NOMO-1 treated with dmso at 0.1 percent for 144 hours (cell line): ENCODE measurements around the gene ANAPC5.

Experiments used
- DNase-seq: peaks from one replicate; lab custom pipeline; 2025; ENCODE audit not compliant: unreplicated experiment; lab: John Stamatoyannopoulos, UW

ANAPC5 gene

DNA sequence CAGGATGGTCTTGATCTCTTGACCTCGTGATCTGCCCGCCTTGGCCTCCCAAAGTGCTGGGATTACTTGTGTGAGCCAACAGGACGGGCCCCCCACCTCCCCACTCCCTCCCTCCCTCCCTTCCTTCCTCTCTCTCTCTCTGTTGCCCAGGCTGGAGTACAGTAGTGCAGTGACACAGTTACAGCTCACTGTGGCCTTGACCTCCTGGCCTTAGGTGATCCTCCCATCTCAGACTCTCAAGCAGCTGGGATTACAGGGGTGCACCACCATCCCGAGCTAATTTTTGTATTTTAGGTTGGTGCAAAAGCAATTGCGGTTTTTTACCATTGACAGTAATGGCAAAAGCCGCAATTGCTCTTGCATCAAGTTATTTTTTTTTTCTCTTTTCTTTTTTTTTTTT, 19.2 kb upstream of the ANAPC5 start:
- DNase-seq: no peak

DNA sequence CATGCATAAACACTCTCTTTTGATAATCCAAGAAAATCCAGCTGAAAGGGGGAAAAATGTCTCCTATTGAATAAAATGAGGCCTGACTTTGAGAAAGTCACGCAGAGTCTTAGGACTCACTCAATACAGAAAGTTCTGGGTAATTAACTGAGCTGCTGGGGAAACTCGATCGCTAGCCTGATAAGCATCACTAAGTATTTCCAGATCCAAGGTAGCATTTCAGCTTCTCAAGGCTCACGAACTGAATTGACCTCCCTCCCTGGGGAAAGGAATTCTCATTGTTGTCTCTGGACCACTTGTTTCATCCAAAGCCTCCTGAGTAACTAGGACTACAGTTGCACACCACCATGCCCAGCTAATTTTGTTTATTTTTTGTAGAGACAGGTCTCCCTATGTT, 13.8 kb upstream of the ANAPC5 start:
- no peak for DNase-seq

DNA sequence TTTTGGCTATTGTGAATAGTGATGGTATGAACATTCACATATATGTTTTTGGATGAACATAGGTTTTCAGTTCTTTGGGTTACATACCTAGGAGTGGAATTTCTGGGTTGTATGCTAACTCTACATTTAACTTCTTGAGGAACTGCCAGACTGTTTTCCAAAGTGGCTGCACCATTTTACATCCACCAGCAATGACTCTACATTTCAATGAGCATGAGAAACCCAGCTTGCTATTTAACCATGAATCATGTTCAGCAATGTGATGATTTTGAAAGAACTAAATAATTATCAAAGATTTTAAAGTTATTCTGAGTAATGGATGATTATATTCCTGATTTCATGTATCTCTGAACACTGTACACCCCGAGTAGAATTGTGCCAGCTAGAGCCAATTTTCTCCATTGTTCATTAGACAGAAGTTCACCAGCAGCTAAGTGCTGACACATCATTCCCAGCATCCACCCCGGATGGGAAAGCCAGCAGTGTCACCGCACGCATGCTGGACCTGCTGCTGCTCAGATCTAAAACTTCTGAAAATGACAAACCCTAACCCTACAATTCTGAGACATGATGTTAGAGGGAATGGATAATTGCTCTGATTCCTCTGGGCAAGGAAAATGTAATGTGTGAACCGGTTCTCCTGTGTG, 13.3 kb upstream of the ANAPC5 start:
- no peak for DNase-seq

DNA sequence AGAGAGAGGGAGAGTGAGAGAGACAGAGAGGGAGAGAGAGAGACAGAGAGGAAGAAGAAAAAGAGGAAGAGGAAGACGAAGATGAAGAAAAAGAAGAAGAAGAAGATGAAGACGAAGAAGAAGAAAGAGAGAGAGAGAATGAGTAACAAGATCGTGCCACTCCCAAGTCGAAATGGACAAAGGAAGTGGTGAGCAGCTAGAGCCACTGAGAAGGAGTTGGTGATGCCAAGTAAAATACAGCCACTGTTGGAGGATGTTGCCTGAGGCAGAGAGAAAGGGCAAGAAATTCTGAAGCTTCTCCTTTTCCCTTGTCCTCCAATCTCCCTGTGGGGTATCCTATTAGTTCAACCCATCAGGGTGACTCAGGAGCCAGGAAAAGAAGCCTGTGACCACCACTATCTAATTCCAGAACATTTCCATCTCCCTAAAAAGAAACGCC, 12.5 kb upstream of the ANAPC5 start:
- peak; percentile 4 for DNase-seq

DNA sequence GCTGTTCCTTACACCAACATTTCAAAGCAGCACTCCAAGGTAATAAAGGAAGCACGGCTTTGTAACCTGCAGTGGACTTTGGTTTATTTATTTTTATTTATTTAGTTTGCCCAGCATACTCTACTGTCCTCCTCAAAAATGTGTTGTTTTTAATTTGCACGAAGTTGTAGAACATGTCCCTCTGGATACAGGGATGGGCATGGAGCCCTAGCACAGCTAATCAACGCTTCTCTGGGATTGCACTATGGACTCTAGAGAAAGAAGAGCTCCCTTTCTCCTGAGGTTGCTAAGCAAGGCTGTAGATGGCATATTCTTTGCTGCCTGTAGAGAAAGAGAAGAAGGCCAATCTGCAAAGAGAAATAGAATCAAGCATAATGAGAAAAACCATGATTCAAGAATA, 5.9 kb upstream of the ANAPC5 start:
- DNase-seq: no peak

DNA sequence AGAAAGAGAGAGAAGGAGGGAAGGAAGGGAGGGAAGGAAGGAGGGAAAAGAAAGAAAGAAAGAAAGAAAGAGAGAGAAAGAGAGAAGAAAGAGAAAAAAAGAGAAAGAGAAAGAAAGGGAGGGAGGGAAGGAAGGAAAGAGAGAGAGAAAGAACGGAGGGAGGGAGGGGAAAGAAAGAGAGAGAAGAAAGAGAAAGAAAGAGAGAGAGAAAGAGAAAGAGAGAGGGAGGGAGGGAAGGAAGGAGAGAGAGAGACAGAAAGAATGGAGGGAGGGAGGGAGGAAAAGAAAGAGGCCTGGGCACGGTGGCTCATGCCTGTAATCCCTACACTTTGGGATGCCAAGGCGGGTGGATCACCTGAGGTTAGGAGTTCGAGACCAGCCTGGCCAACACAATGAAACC, 5.1 kb upstream of the ANAPC5 start:
- DNase-seq: no peak

DNA sequence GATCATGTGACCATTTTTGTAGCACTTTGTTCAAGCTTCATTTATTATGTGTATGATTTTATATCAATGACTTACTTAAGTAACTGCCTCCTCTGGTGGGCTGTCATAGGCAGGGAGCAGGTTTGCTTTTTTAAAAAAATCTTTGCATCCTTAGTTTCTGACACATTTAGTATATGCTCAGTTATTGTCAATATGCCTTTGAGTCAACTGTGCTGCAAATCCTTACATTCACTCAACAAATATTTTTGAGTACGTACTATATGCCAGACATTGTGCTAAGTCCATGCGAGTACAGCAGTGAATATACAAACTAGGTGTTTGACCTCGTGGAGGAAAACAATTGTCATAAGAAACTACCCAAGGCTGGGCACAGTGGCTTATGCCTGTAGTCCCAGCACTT, 4.4 kb upstream of the ANAPC5 start:
- no peak for DNase-seq

DNA sequence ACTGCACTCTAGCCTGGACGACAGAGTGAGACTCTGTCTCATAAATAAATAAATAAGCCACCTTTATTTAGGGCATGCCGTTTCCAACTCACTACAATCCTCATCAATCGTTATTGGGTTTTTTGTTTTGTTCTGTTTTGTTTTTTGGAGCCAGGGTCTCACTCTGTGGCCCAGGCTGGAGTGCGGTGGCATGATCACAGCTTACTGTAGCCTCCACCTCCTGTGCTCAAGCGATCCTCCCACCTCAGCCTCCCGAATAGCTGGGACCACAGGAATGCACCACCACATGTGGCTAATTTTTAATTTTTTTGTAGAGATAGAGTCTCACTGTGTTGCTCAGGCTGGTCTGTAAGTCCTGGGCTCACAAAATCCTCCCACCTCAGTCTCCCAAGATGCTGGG, 3.6 kb upstream of the ANAPC5 start:
- DNase-seq: no peak

DNA sequence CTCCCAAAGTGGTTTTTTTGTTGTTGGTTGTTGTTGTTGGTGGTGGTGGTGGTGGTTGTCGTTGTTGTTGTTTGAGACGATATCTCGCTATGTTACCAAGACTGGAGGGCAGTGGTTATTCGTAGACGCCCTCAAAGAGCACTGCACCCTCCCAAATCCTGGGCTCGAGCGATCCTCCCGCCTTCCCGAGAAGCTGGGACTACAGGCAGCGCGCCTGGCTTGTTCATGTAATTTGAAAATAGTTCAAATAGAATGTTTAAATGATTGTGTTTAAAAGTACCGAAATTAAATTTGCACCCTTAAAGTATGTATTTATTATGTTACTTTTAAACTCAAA, 439 bp upstream of the ANAPC5 start:
- no peak for DNase-seq

DNA sequence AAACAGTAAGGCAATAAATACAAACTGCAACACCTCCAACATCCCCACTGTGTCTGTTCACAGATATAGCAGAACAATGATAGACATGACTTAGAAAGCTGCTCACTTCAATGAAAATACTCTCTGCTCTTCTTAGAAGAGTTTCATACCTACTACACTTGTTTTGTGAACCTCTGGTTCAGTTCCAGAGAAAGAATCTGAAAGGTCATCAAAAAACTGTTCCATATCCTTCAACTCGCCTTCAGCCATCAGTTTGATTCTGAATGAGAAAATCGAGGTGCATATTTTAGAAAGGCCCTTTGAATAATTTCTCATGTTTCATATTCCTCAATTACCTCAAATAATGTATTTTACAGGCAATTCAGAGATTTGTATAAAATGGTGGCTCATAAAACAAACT, 5.5 kb downstream of the ANAPC5 start:
- no peak for DNase-seq

DNA sequence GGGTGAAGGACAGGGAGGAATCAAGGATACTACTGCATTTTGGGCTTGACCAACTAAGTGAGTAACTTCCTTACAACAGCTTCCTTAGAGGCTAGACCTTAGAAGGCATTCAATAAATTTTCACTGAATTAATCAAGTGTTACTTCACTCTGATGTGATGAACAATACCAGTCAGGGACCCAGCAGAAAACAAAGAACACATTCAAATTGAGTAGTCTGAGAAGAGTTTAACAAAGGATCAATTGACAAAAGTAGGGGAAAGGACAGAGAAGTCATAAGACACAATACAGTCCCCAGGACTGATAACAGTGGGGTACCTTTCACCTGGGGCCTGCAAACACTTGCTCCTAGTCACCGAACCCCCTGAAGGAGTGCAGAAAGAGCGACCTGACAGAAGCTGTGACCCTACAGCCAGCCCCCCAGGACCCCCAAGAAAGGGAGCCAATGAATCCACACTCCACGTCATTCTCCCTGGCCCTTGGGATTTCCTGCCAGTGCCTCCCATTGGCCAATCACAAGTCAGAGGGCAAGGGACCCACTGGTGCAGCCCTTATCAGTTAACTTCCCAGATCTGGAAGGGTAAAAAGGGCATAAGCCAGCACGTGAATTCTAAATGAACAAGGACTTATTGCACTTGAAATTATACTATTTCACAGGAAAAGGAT, 6.9 kb downstream of the ANAPC5 start:
- no peak for DNase-seq

DNA sequence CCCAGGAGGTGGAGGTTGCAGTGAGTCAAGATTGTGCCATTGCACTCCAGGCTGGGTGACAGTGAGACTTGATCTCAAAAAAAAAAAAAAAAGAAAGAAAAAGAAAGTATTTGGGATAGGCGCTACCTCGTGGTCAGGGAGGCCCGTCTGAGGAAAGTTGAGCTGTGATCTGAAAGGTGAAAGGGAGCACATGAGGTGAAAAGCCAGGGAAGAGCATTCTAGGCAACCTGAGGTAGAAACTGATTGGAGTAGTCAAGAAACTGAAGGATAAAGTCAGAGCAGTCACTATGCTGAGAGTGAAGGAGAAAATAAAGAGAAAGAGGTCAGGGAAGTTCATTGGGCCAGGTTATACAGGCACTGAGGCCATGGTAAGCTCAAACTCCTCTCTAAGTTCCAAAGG, 7.7 kb downstream of the ANAPC5 start:
- DNase-seq: no peak

DNA sequence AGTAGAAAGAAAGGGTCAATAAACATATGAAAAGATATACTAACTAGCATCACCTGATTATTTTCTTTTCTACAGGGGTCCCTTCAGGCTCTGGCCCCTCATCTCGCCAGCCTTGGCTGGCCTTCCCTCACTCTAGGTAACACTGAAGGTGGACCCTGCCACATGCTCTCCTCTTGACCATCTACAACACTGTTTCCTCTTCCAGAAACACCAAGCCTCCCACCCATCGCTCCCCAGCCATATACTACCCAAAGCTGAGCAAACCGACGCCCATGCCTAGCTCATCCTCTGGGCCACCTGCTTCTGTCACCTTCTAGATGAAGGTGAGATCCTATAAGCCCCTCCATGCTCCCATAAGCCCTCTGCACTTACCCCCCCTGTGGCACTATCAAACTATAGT, 14.8 kb downstream of the ANAPC5 start:
- DNase-seq: no peak

DNA sequence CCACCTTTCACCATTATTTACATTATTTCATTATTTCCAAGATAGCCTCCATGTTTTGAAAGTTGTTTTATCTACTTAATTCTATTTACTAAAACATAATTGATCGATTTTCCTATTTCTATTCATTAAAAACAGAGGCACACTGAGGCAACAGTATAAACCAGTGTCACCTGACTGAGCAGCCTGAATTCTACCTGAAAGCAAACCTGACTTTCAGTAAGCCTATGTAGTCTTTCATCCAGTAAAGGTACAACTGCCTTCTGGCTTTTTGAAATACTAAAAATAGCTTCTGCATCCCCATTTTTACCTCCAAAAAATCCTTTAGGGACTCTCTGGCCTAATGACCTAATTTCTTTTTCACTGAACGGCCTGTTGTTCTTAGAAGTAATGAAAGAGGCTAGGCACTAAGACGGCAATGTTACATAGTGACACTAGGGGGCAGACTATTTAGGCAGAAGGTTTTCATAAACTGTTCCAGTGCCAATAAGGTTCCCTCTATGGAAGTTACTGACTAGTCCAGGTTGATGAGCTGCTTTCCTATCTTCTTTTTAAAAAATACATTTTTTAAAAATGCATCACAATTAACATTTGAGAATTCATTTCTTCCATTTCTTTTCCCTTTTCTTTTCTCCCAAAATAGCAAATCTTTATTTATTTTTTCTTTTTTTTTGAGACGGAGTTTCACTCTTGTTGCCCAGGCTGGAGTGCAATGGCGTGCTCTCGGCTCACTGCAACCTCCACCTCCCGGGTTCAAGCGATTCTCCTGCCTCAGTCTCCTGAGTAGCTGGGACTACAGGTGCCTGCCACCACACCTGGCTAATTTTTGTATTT, 17.5 kb downstream of the ANAPC5 start:
- peak; percentile 46 for DNase-seq

DNA sequence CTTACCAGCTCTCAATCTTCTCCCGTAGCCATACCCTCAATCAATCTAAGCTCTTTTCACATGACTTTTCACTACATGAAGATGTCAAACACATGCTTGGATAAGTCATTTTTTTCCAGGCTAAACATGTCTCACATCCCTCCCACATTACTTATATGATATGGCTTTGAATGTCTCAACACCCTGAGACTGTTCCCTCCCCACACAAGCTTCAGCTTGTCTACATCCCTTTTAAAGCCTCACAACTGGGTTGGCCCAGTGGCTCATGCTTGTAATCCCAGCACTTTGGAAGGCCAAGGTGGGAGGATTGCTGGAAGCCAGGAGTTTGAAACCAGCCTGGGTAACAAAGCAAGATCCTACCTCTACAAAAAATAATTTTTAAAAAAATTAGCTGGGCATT, 18.5 kb downstream of the ANAPC5 start:
- DNase-seq: no peak

DNA sequence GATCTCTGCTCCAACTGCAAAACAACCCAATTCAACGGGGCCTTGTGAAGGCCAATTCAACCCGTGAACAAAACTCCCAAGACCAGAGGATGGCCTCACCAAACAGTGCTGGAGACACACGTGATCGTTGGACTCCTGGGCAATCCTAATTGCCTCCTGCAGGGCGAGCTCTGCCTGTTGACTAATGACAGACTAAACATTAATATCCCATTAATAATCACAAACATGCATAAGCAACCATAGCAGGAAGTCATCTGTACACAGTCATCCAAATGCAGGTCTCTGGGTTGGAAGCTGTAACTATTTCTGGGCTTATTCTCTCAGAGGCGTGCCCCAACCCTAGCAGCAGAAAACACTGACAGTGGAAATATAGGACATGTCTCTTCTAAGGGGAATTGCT, 21.0 kb downstream of the ANAPC5 start:
- DNase-seq: no peak

DNA sequence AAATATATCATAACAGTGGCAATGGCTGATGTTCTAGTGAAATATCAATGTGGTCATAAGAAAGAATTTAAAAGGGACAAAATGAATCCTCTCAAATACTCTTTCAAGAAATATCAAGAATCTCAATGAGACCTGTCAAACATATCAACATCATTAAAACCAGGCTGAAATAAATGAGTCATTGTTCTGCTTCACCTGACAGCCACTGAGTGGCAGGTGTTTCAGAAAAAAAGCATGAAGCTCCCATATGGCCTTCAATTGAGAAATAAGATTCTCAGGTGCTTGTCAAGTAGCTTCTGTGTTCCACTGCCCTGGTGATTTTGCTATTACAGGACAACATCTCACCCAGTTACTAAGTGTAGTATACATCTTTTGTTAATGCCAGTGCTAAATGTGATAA, 21.5 kb downstream of the ANAPC5 start:
- no peak for DNase-seq

DNA sequence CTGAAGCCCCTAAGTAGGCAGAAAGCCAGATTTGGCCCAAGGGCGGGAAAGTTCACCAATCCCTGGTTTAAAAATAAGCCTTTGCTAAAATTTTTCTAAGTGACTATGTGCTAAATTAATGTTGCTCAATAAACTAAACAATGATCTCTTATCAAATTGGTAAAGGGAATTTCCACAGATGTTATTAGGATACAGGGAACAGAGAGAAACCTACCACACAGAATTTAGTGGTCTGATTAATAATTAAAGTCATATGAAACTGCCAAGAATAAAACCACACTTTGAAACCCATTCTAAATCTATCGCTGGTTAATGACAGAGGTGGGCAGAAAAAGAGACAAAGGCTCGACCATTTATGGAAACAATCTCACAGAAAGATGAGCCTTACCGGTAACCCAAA, 22.0 kb downstream of the ANAPC5 start:
- no peak for DNase-seq

DNA sequence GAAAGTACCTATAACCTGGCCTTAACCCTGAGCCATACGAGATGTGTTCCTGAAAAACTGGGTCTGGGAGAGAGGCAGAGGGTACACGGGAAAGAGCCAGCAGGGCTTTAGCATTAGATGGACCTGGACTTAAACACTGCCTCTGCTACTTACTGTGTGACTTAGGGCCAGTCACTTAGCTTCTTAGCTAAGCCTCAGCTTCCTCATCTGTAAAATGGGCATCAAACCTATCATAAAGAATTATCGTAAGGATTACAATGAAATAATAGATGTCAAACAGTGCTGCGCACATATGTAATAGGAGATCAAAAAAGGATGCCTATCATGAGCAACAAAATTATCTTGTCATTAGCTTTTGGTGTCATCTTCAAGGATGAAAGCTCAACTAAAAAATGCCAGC, 23.6 kb downstream of the ANAPC5 start:
- no peak for DNase-seq

DNA sequence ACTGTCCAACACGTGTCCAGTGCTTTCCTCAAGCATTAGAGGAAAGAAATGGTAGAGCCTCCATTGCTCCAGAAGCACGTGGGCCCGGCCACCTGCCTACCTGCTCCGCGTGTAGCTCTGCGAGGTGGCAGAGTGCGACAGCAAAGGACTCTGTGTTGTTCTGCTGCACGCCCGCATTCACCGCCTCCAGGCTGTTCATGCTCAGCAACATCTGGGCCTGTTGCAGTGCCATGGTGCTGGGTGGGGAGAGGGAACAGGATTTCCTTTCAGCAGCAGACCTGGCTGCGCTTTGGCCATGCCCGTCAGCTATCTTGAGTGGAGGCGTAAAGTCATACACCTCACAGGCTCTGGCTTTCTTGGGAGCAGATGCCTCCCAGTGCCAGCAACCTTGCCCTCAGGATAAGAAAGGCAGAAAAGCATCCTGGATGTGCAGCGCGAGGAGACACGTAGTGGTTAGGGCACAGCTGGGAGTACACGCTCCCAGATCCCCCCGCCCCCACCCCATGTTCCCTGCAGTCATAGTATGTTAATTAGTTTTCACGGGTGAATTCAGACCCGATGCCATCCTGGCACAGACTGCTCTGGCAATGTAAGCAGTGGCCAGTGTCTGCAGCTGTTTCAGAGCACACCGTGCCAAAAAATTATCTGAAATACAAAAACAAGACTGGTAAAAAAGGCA, 25.1 kb downstream of the ANAPC5 start:
- no peak for DNase-seq

DNA sequence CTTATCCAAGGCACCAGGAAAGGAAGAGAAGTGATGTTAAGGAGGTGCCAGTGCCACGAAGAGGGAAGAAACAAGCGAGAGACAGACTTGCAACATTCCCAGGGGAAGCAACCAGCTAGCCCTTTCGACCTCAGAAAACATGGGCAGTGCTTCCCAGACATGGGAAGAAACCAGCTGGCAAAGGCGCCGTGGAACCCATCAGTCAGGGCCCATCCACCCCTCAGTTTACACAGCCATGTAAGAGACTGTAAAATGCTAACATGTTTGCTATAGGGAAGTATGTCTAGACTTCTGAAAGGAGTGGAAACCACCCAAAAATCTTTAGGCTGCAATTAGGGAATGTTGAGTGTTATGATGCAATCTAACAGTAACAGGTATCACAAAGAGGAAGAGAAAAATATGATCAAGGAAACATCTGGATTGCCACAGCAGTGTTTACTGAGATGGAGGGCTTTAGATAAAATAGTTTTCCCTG, 26.3 kb downstream of the ANAPC5 start:
- no peak for DNase-seq

DNA sequence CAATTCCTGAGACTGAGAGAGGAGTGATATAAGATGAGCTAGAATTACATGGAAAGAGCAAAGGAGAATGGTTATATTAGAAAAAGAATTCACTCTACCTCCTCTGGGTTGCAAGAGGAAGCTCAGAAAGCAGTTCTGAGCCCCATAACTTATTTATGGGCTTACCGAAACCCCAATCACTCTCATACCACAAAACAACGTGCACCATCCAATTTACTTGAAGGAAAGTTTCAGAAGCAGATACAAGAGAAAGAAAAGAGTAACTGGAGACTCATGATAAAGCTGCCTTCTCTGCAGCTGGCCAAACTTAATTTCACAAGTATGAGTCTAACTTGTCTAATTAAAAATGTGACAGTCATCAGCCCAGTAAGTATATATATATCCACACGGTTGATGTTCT, 28.3 kb downstream of the ANAPC5 start:
- no peak for DNase-seq
